DMS 273 (cell line): ENCODE results near the gene TEAD1.

Source experiments
- DNase-seq: peaks from one replicate; lab custom pipeline; 2025; ENCODE audit not compliant: unreplicated experiment; lab: John Stamatoyannopoulos, UW

TEAD1 gene

GRCh38 chr11:12731841-12732336 lies 57.7 kb downstream of the TEAD1 start:
- no peak for DNase-seq

- DNase-seq, result no peak
Observed at GRCh38 chr11:12733091-12733490, 58.9 kb downstream of the TEAD1 start.

- no peak for DNase-seq
Observed at GRCh38 chr11:12734625-12735024, 60.4 kb downstream of the TEAD1 start.

GRCh38 chr11:12735262-12735661 lies 61.0 kb downstream of the TEAD1 start:
- no peak for DNase-seq

- DNase-seq, result no peak
Observed at GRCh38 chr11:12737024-12737423, 62.8 kb downstream of the TEAD1 start.

- DNase-seq, result no peak
Observed at GRCh38 chr11:12741671-12742216, 67.5 kb downstream of the TEAD1 start.

- no peak for DNase-seq
Observed at GRCh38 chr11:12743834-12744449, 69.7 kb downstream of the TEAD1 start.

- no peak for DNase-seq
Observed at GRCh38 chr11:12744826-12745502, 70.7 kb downstream of the TEAD1 start.

- no peak for DNase-seq
Observed at GRCh38 chr11:12745787-12746186, 71.6 kb downstream of the TEAD1 start.

GRCh38 chr11:12746593-12747097 lies 72.4 kb downstream of the TEAD1 start:
- peak; percentile 95 for DNase-seq

- no peak for DNase-seq
Observed at GRCh38 chr11:12748561-12748960, 74.3 kb downstream of the TEAD1 start.

- no peak for DNase-seq
Observed at GRCh38 chr11:12749442-12749841, 75.2 kb downstream of the TEAD1 start.

GRCh38 chr11:12750181-12750580 lies 76.0 kb downstream of the TEAD1 start:
- no peak for DNase-seq

GRCh38 chr11:12752868-12753524 lies 78.8 kb downstream of the TEAD1 start:
- DNase-seq, result no peak

GRCh38 chr11:12754021-12754420 lies 79.8 kb downstream of the TEAD1 start:
- DNase-seq, result no peak

- DNase-seq, result peak; percentile 42
Observed at GRCh38 chr11:12754582-12755234, 80.5 kb downstream of the TEAD1 start.

GRCh38 chr11:12755510-12756453 lies 81.6 kb downstream of the TEAD1 start:
- peak; percentile 5 for DNase-seq

GRCh38 chr11:12756454-12756806 lies 82.2 kb downstream of the TEAD1 start:
- DNase-seq, result no peak

- no peak for DNase-seq
Observed at GRCh38 chr11:12756867-12757266, 82.6 kb downstream of the TEAD1 start.

GRCh38 chr11:12757416-12757815 lies 83.2 kb downstream of the TEAD1 start:
- no peak for DNase-seq
